ENCODE results near the gene SH3D21. TPM values are rescaled to one million over a fixed set of nuclear protein-coding genes. Genes with fewer than 3 reads are reported as not detected.

Gene SH3D21
- polyA plus RNA-seq, 3 donors: 0.56 TPM; not detected in 2

DNA sequence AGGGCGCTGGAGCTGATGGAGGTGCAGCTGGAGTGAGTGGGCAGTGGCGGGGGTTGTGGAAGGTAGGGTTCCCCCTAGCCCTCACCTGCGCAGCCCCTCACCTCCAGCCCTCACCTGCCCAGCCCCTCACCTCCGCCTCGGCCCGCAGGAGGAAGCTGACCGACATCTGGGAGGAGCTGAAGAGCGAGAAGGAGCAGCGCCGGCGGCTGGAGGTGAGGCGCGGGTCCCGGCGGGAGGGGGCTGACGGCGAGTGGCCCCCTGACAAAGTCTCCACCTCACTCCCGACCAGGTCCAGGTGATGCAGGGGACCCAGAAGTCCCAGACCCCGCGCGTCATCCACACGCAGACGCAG, 14.6 kb downstream of the SH3D21 start:
- H3K27me3 Mint-ChIP-seq (ENCODE audit: low read depth in 3 of 3): peaks cover 19 to 46% (median 21%) of the 10 kb centered on the region in 3 donors
- H3K27me3 ChIP-seq (ENCODE audit: control insufficient read depth in 2 of 2, insufficient read depth in 2 of 2, low read length in 2 of 2): peaks cover 0 to 17% of the 10 kb centered on the region in 2 donors
- H3K36me3 ChIP-seq (replicated peaks in 1 of 2; ENCODE audit: control insufficient read depth in 1 of 2, insufficient read depth in 2 of 2, low read length in 2 of 2): no peaks in the 10 kb centered on the region
- TF ChIP-seq, protein P1, sequence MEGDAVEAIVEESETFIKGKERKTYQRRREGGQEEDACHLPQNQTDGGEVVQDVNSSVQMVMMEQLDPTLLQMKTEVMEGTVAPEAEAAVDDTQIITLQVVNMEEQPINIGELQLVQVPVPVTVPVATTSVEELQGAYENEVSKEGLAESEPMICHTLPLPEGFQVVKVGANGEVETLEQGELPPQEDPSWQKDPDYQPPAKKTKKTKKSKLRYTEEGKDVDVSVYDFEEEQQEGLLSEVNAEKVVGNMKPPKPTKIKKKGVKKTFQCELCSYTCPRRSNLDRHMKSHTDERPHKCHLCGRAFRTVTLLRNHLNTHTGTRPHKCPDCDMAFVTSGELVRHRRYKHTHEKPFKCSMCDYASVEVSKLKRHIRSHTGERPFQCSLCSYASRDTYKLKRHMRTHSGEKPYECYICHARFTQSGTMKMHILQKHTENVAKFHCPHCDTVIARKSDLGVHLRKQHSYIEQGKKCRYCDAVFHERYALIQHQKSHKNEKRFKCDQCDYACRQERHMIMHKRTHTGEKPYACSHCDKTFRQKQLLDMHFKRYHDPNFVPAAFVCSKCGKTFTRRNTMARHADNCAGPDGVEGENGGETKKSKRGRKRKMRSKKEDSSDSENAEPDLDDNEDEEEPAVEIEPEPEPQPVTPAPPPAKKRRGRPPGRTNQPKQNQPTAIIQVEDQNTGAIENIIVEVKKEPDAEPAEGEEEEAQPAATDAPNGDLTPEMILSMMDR (IDR thresholded peaks at IDR 0.05): no peak
- peak overlapping the region; percentile 10 to 82 (median 31) for H3K4me3 ChIP-seq (replicated peaks in 1 of 3; ENCODE audit: low read depth in 2 of 3, low read length in 3 of 3)
- no peak overlapping the region for H3K27ac ChIP-seq (ENCODE audit: low read depth in 1 of 2, low read length in 2 of 2)
- peaks cover 34 to 42% of the 10 kb centered on the region in 2 donors for H3K4me1 ChIP-seq (ENCODE audit: control insufficient read depth in 1 of 2, insufficient read depth in 2 of 2, low read length in 2 of 2)
- H3K4me2 ChIP-seq (replicated peaks; ENCODE audit: extremely low read depth, low read length, poor library complexity, severe bottlenecking): peak overlapping the region; percentile 92
- intact Hi-C loops (cut with micrococcal nuclease): no loop called here
- H3K79me2 ChIP-seq (ENCODE audit: insufficient read depth, low read length): no peaks in the 10 kb centered on the region
- H3K9me3 Mint-ChIP-seq: peaks cover 0 to 3% (median 0%) of the 10 kb centered on the region in 7 donors
- H3K9ac ChIP-seq (ENCODE audit: insufficient read depth, low read length, poor library complexity, severe bottlenecking): peak overlapping the region; percentile 54
- H3K27ac Mint-ChIP-seq: peak overlapping the region in 4 of 7 donors; percentile 4 to 79 (median 57)
- no peak for DNase-seq
- WGBS (ENCODE audit: insufficient coverage): under 1% methylated on average over 17 of the region's 23 CpGs
- peaks cover 32% of the 10 kb centered on the region for H3K4me1 Mint-ChIP-seq
- H4K20me1 ChIP-seq (ENCODE audit: insufficient read depth, low read length): peaks cover 14% of the 10 kb centered on the region
- peak overlapping the region; percentile 82 to 98 for H3K4me3 Mint-ChIP-seq
- H2AFZ ChIP-seq (ENCODE audit: insufficient read depth, low read depth, low read length, poor library complexity, severe bottlenecking): peak overlapping the region; percentile 79
- H3K36me3 Mint-ChIP-seq: peaks cover 0 to 5% of the 10 kb centered on the region in 2 donors
- H3K9me3 ChIP-seq (replicated peaks in 1 of 2; ENCODE audit: control insufficient read depth in 1 of 2, insufficient read depth in 1 of 2, low read length in 2 of 2): no peaks in the 10 kb centered on the region

DNA sequence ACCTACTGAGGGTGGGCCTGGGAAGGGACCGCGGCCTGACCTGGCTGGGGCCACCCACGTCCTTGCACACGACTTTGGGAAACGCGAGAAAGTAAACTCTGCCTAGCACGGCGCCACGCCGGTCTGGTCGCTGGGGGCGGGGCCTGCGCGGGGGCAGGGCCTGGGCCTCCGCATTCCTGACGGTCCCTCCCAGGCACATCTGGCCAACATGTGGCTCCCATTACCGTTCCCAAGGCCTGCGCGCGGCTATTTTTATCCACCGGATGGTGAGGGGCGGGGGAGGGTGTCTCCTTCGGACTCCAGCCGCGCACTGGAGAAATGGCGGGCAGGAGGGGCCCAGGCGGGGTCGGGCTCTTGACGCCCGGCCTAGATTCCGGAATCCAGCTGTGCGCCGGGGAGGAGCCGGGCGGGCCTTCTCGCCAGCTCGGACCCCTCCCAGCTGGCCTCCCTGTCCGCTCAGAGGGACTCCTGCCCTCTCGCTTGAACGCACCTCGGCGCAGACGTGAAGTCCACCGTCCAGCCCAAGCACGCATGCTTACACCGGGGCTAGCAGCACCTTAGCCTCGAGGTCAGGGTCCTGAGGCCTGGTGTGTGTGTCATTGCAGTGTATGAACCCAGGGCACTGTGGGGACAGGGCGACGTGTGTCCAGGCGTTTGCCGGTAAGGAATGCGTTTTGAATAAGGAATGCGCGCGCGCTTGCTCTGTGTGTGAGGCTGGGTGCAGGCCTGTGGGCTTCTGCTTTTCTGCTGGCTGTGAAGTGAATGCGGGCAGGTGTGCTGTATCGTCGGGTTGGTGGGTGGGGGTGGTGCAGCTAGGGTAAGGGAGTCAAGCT, 15.2 kb downstream of the SH3D21 start:
- Histone ChIP-seq H3K4me3 (replicated peaks in 1 of 3; ENCODE audit: low read depth in 2 of 3, low read length in 3 of 3) (peak overlapping the region; percentile 10 to 82 (median 31)), H3K27ac (ENCODE audit: low read depth in 1 of 2, low read length in 2 of 2) (no peak overlapping the region), H3K36me3 (replicated peaks in 1 of 2; ENCODE audit: control insufficient read depth in 1 of 2, insufficient read depth in 2 of 2, low read length in 2 of 2) (no peaks in the 10 kb centered on the region), H3K9me3 (replicated peaks in 1 of 2; ENCODE audit: control insufficient read depth in 1 of 2, insufficient read depth in 1 of 2, low read length in 2 of 2) (no peaks in the 10 kb centered on the region), H3K4me2 (replicated peaks; ENCODE audit: extremely low read depth, low read length, poor library complexity, severe bottlenecking) (peak overlapping the region; percentile 92), H3K9ac (ENCODE audit: insufficient read depth, low read length, poor library complexity, severe bottlenecking) (peak overlapping the region; percentile 54), H4K20me1 (ENCODE audit: insufficient read depth, low read length) (peaks cover 14% of the 10 kb centered on the region), H2AFZ (ENCODE audit: insufficient read depth, low read depth, low read length, poor library complexity, severe bottlenecking) (peak overlapping the region; percentile 79), H3K79me2 (ENCODE audit: insufficient read depth, low read length) (no peaks in the 10 kb centered on the region), H3K4me1 (ENCODE audit: control insufficient read depth in 1 of 2, insufficient read depth in 2 of 2, low read length in 2 of 2) (peaks cover 34 to 42% of the 10 kb centered on the region in 2 donors), H3K27me3 (ENCODE audit: control insufficient read depth in 2 of 2, insufficient read depth in 2 of 2, low read length in 2 of 2) (peaks cover 0 to 17% of the 10 kb centered on the region in 2 donors)
- intact Hi-C loops (cut with micrococcal nuclease): no loop called here
- peak overlapping the region in 3 of 7 donors; percentile 4 to 71 (median 26) for H3K27ac Mint-ChIP-seq
- H3K4me3 Mint-ChIP-seq: peak overlapping the region; percentile 82 to 98
- DNase-seq: no peak
- peaks cover 0 to 3% (median 0%) of the 10 kb centered on the region in 7 donors for H3K9me3 Mint-ChIP-seq
- TF ChIP-seq, protein P1 (IDR thresholded peaks at IDR 0.05): no peak
- H3K36me3 Mint-ChIP-seq: peaks cover 0 to 5% of the 10 kb centered on the region in 2 donors
- peaks cover 32% of the 10 kb centered on the region for H3K4me1 Mint-ChIP-seq
- WGBS (ENCODE audit: insufficient coverage): 19% methylated on average over 59 of the region's 59 CpGs
- peaks cover 19 to 46% (median 21%) of the 10 kb centered on the region in 3 donors for H3K27me3 Mint-ChIP-seq (ENCODE audit: low read depth in 3 of 3)

Measured in CD14-positive monocyte (primary cell).